GM18508 (cell line): ENCODE data around the gene MED16.

Source experiments
- ATAC-seq: cut with Tn5 transposase; IDR thresholded peaks from one replicate; pipeline ENCODE4 v1.9.1; 2021; ENCODE audit warnings: moderate number of reproducible peaks; ENCODE audit not compliant: insufficient read depth, unreplicated experiment

MED16 gene

DNA sequence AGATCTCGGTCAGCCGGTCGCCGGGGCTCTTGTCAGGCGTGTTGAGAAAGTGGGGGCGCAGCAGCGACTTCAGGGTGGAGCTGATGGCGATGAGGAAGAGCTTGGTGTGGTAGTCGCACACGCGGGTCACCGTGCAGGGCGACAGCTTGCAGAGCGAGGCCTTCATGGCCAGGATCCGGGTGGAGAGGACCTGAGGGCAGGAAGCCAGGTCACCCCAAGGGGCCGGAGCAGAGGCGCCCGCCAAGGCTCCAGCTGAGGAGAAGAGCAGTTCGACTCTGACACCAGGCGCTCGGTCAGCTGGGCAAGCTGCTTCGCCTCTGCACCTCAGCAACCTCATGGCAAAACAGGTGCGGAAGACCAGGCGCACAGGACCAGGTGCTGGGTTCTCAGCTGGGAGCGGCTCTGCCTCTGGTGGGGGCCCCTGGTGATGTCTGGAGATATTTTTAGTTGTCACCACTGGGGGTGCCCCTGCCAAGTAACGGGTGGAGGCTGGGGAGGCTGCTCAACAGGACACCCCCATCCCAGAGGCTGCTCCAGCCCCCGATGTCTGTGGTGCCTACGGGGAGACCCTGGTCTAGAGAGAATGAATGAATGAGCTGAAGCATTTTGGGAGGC is 17.6 kb downstream of the MED16 start:
- ATAC-seq: no peak

DNA sequence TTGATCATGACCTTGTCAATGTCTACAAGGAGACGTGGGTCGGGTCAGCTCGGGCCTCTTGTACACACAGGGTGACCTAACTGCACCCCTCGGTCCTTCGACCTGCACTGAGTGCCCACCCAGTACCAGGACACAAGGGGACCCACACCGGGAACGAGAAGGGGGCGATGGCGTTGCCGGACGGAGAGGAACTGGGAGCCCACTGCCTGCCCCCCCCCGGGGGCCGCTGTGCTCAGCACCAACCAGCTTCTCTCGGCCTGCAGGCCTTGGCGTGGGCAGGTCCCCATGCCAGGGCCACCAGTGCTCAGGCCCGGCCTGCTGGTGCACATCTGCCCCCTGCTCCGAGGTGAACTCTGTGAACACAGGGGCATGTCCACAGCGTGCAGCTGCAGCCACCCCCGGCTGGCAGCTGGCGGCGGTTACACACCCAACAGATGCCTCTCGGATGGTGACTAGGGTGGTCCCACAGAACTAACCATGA is 19.4 kb downstream of the MED16 start:
- ATAC-seq: no peak

DNA sequence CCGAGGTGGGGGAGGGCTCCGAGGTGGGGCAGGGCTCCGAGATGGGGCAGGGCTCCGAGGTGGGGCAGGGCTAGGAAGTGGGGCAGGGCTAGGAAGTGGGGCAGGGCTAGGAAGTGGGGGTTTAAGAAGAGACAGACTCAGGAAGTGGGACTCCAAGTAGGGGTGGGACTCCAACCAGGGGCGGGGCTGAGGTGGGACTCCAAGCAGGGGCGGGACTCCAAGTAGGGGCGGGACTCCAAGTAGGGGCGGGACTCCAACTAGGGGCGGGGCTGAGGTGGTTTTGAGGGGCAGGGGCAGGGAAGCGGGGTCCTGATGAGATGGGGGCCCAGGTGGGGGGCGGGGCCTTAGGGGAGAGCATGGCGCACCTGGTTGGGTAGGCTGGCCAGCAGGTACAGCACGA is 19.9 kb downstream of the MED16 start:
- no peak for ATAC-seq

DNA sequence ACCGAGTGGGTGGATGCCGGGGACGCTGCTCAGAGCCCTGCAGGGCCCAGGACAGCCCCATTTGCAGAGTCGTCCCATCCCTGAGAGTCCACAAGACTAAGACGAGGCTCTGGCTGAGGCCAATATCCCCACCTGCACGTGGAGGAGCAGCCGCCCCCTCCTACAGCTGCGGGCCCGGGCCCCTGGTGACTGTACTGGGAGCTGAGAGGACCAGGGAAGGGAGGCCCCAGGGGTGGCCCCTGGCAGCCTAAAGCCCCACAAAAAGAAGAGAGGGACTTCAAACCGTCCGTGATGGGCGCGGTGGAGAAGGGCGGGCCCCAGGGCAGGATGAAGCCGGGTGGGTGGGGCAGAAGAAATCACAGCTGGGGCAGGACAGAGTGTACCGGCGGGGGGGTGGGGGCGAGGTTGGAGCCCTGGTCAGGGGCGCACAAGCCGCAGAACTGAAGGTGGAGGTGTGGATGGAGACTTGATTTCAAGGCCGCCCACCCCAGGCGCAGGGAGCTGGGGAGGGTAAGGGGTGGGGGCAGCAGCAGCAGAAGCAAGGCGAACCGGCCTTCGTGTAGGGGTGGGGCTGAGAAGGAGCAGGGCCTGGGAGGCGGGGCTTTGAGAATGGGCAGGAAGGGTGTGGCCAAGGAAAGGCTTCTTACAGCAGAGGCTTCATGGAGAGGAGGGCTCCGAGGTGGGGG is 20.6 kb downstream of the MED16 start:
- no peak for ATAC-seq

DNA sequence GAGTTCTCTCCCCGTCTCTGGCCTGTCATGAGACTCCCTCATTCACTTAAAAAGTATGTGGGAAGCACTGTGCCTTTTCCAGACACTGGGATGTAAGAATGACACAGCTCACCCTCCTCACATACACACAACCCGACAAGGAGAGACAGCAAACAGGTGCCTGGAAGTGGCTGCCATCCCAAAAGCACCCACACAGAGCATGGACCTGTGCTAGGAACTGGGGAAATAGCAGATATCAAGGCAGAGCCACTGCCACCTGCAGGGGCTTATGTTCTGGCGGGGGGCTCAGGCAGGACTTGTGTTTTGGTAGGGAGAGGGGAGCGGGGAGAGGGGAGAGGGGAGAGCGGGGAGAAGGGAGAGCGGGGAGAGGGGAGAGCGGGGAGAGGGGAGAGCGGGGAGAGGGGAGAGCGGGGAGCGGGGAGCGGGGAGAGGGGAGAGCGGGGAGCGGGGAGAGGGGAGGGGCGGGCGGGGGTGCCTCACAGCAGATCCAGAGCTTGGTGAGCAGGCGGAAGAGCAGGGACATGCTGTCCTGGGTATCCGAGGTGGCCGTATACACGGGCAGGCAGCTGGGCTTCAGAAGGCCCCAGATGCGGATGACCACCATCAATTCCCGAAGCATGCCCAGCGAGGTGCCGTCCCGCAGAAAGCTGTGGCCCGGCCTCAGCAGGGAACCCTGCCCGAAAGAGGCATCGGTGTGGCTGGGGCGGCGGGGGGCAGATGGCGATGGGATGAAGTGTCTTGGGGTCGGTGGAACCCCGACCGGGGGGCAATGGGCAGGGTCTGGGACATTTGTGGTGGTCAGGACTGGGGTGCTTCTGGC is 21.3 kb downstream of the MED16 start:
- ATAC-seq: no peak

DNA sequence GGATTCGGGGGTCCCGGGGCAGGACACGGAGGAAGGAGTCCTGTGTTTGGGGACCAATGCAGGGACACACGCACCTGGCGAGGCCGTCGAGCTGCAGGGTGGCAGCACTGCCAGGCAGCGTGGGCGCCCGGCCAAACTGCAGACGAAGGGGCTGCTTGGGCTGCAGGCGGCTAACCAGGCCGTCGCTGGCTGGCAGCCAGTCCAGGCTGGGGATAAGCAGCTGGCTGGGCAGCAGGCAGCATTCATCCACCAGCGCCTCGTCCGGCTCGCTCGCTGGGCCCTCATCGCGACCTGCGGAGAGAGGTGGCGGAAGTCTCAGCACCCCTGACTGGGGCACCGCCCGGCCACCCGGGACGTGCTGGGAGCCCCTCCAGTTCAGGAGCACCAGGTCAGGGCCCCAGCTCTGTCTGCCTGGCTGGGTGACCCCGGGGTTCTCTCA is 22.0 kb downstream of the MED16 start:
- no peak for ATAC-seq

DNA sequence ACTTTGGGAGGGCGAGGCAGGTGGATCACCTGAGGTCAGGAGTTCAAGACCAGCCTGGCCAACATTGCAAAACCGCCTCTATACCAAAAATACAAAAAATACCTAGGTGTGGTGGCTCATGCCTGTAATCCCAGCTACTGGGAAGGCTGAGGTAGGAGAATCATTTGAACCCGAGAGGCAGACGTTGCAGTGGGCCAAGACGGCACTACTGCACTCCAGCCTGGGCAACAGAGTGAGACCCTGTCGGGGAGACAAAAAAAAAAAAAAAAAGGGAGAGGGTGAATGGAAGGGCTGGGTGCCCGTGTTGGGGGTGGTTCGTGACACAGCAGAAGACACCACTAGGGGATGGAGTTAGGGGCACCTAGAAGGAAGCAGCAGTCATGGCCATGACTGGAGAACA is 22.7 kb downstream of the MED16 start:
- ATAC-seq: no peak

DNA sequence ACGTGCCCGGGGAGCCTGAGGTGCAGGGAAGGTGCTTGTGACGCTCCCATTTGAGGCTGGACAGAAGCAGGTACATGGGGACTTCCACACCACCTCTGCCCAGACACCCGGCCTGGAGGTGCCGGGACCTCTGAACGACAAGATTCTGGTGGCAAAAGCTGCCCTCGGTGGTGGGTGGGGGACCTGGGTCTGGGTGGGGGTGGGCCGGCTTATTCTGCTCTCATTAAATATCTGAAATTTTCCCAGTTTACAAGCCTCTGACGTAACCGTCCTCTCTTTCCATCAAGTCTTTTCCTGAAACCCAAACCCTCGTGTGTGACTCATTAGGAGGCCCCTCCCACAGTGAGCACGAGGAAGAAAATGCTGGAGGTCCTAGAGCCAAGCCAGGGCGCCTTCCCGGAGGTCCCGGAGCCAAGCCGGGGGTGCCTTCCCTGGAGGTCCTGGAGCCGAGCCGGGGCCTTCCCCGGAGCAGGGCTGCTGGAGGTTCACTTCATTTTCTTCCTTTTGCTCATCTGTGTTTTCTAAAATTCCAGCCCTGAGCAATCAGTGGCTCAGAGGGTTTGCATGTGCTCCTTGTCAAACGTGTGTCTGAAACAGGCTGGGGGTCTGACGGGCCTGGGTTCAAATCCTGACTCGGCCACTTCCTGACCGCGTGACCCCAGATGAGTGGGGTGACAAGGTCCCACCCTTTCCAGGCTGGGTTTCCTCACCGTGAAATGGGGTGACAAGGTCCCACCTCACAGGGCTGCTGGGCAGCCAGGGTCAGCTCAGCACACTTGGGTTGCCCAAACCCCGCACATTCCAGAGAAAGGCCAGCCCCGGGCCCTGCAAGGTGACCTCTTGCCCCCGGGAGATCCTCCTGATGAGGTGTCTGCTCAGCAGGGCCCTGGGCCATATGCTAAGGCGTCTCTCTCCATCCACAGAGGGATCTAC is 23.5 kb downstream of the MED16 start:
- no peak for ATAC-seq

DNA sequence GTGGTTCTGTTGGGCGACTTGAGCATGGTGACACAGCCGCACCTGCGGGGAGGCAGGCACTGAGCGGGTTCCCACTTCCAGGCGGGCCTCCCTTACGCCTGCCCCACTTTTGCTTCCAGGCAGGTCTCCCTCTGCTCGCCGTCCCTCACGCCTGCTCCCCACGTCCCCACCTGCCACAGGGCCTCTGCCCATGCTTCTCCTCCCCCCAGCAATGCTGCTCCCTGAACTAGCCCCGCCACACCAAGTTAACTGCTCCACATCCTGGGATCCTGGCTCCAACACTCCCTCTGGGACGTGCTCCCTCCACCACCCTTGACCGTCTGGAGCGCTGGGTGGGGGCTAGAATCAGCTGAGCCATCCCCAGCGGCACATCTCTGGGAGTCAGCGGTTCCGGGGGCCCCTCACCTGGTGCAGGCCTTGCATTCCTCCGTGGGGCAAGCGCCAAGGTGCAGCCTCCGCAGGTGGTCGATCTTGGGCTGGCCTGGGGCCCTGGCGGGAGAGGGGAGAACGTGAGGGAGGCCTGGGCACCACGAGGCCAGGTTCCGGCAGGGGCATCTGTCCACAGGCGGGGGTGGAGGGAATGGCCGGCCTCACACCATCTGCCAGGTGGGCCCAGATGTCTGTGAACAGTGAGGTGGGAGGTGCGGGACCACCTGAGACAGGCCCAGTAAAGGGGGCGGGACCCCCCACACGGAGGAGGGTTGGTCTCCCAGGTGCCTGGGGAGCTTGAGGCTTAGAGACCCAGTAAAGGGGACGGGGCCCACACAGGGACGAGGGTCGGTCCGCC is 24.3 kb downstream of the MED16 start:
- no peak for ATAC-seq

DNA sequence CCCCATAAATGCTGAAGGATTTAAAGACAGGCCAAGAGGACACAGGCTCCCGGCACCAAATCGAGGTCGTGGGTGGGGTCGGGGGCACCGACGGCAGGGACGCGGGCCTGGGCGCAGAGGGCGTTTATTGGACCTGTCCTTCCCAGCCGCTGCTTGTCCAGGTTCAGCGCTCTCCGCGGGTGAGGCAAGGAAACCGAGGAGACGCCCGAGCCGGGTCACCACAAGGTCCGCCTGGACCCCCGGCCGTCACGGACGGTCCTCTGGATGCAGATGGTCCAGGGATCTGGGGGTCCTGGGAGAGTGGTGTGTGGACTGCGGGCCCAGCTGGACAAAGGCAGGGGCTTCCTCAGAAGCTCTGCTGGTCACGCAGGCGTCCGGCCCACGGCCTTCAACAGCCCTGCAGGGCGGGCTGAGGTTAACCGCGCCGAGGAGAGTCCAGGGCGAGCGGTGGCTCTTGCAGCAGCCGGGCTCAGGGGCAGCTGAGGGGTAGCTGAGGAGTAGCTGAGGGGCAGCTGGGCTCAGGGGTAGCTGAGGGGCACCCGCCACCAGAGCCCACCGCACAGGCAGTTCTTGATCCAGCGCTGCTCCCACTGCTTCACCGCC is 25.0 kb downstream of the MED16 start:
- ATAC-seq: no peak

DNA sequence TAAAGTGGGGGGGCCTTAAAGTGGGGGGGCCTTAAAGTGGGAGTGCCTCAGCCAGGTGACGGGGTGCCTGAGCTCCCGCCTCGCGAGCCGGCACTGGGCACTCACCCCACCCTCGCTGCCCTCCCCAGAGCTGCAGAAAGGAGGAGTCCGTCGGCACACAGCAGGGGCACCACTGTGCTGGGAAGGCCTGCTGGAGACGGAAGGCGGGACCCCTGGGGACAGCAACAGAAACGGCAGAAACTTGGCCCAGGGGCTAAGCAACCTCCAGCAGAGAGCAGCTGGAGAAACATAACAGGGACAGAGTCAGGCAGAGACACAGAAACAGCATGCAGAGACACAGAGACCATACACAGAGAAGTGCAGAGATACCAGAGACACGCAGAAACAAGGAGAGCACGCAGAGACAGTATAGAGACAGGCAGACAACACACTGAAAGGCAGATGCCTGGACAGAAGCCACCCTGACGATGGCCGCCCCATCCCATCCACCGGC is 25.6 kb downstream of the MED16 start:
- ATAC-seq: no peak

DNA sequence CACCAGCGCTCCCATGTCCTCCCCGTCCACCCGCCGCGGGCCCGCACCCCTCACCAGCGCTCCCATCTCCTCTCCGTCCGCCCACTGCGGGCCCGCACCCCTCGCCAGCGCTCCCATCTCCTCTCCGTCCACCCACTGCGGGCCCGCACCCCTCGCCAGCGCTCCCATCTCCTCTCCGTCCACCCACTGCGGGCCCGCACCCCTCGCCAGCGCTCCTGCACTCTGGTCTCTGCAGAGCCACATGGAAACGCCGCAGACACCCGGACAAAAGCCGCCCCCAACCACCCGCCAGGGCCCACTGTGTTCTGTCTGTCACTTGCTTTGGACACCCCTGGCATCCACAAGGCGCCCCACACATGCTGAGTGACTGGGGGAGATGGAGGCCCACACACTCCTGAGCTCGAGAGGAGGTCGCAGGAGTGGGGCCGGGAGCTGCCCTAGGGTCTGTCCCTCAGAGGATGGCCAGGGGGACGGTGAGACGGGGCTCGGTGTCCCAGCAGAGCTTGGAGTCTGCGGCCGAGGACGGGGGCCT is 26.2 kb downstream of the MED16 start:
- ATAC-seq: no peak

DNA sequence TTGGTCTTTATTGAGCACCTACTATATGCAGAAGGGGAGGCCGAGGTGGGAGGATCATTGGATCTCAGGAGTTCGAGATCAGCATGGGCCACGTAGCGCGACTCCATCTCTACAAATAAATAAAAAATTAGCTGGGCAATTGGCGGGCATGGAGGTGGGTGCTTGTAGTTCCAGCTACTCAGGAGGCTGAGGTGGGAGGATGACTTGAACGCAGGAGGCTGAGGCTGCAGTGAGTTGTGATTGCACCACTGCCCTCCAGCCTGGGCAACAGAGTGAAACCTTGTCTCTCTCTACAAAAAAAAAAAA is 29.7 kb downstream of the MED16 start:
- no peak for ATAC-seq

DNA sequence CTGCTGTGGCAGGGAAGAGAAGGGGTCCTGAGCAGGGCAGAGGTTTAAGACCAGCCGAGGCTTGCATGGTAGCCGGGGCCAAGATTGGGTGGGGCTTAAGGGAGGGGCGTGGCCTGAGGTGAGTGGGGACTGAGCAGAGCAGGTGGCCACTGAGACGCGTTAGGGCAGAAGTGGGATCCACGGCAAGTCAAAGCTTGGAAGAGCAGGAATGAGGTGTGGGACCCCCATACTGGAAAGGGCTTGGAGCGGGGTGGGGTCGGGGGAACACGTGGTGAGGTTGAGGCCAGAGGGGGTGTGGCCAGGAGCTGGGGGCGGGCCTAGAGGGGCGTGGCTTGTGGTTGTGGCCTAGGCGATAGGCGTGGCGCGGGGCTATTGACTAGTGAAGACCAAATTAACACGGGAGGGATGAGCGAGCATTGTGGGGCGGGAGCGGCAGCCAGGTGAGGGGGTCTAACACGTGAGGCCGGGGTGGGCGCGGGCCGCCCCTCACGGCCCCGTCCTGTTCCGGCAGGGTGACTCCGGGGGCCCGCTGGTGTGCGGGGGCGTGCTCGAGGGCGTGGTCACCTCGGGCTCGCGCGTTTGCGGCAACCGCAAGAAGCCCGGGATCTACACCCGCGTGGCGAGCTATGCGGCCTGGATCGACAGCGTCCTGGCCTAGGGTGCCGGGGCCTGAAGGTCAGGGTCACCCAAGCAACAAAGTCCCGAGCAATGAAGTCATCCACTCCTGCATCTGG is 30.2 kb downstream of the MED16 start:
- ATAC-seq: no peak

DNA sequence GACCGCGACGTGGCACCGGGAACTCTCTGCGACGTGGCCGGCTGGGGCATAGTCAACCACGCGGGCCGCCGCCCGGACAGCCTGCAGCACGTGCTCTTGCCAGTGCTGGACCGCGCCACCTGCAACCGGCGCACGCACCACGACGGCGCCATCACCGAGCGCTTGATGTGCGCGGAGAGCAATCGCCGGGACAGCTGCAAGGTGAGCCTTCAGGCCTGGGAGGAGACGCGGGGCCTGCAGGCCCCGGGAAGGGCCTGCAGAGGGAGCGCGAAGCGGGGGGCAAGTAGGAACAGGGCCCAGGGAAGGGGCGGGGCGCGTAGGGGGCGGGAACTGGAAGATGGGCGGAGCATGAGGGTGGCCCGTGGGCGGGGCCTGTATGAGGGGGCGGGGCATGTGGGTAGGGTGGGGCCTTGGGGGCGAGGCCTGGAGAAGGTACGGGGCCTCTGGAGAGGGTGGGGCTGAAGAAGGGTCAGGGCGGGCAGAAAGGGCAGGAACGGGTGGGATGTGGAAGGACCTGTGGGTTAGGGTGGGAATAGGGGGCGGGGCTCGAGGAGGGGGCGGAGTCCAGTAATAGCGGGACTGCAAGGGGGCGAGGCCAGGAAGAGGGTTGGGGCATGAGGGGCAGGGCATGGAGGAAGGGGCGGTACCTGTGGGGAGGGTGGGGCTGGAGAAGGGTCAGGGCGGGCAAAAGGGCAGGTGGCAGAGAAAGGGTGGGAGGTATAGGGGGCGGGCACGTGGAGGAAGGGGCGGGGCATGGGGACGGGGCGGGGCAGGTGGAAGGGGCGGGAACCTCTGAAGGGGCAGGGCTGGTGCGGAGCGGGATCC is 31.0 kb downstream of the MED16 start:
- ATAC-seq: no peak

DNA sequence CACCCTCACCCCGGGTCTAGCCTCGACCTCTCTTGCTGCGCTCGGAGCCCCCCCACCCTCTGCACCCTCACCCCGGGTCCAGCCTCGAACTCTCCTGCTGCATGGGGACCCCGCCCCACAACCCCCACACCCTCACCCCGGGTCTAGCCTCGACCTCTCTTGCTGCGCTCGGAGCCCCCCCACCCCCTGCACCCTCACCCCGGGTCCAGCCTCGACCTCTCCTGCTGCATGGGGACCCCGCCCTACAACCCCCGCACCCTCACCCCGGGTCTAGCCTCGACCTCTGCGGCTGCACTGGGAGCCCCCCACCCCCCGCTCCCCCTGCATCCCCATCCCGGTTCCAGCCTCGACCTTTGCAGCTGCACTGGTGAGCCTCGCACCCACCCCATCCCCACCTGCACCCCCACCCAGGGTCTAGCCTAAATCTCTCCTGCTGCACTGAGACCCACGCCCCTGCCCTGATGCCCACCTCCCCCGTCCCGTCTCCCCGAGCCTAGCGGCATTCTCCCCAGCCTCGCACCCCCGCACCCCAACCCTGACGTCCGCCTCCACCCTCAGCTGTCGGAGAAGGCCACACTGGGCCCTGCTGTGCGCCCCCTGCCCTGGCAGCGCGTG is 31.7 kb downstream of the MED16 start:
- no peak for ATAC-seq
